ENCODE measurements around the gene LY6G6F. TPM values are rescaled to one million over a fixed set of nuclear protein-coding genes. Genes with fewer than 3 reads are reported as not detected.

The LY6G6F gene
- total and polyA plus RNA-seq, 2 of the 13 experiments (the other 11 are each of a cell fraction or from before 2014, with no cell fraction given), result not detected

DNA sequence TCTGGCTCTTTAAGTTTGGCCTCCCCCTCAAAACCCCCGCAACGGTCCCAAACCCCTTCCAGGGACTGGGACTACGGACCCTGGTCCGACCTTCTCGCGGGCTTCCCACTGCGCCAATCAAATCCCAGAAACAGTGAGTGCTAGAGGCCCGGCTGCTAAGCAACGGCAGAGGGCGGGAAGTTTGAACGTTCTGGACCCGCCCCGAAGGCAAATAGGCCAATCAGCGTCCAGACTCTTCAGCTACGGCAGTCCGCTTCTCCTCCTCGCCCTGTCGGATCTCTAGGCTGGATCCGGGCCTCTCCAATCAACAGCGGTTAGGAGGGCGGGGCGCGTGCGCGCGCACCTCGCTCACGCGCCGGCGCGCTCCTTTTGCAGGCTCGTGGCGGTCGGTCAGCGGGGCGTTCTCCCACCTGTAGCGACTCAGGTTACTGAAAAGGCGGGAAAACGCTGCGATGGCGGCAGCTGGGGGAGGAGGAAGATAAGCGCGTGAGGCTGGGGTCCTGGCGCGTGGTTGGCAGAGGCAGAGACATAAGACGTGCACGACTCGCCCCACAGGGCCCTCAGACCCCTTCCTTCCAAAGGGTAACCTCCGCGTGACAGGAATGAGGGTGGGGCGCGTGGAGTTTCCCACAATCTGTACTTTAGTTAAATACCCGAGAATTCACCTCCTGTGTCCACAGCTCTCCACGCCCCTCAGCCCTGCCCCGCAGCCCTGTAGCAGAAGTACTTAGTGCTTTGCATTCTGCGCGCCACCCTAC is 33.2 kb downstream of the LY6G6F start, which contains the start of gene MSH5 (continued):
- TF ChIP-seq PRPF4 (IDR thresholded peaks at IDR 0.05; ENCODE audit: low read depth, low read length, poor library complexity, severe bottlenecking) (peak; percentile 88), ZNF709 (CRISPR knock-in tag; IDR thresholded peaks at IDR 0.05) (peak; percentile 96), NCOA1 (CRISPR knock-in tag; IDR thresholded peaks at IDR 0.05) (peak; percentile 98), KDM3A (CRISPR knock-in tag; IDR thresholded peaks at IDR 0.05; ENCODE audit: low read depth) (0 out of 2 replicates have a peak, but pooled peaks have one; percentile 61), TBP (CRISPR knock-in tag; IDR thresholded peaks at IDR 0.05) (no peak), STAG1 (CRISPR knock-in tag; IDR thresholded peaks at IDR 0.05) (no peak), ZNF687 (CRISPR knock-in tag; IDR thresholded peaks at IDR 0.05) (peak; percentile 100), ETV5 (CRISPR knock-in tag; IDR thresholded peaks at IDR 0.05; ENCODE audit: borderline replicate concordance) (no peak; the same call in none of the 2 replicates), RARG (CRISPR knock-in tag; IDR thresholded peaks at IDR 0.05; ENCODE audit: low read depth) (no peak), ZNF546 (CRISPR knock-in tag; conservative IDR thresholded peaks at IDR 0.05) (peak; percentile 94), ZC3H4 (CRISPR knock-in tag; IDR thresholded peaks at IDR 0.05; ENCODE audit: borderline replicate concordance) (no peak; the same call in 1 of the 2 replicates), ZNF772 (CRISPR knock-in tag; IDR thresholded peaks at IDR 0.05) (peak; percentile 84), TARDBP (CRISPR knock-in tag; IDR thresholded peaks at IDR 0.05) (peak; percentile 90), NFE2L2 (IDR thresholded peaks at IDR 0.05; ENCODE audit: low read length) (no peak), MAF1 (CRISPR knock-in tag; IDR thresholded peaks at IDR 0.05; ENCODE audit: borderline replicate concordance) (0 out of 2 replicates have a peak, but pooled peaks have one; percentile 73), ZNF850 (CRISPR knock-in tag; conservative IDR thresholded peaks at IDR 0.05) (peak; percentile 81; the same call in 1 of the 2 replicates), ZFP36L2 (CRISPR knock-in tag; IDR thresholded peaks at IDR 0.05) (0 out of 2 replicates have a peak, but pooled peaks have one; percentile 60), HNRNPUL1 (IDR thresholded peaks at IDR 0.05; ENCODE audit: low read depth, low read length) (peak; percentile 8; the same call in 1 of the 2 replicates), ZNF674 (CRISPR knock-in tag; IDR thresholded peaks at IDR 0.05; ENCODE audit: low read depth) (no peak), ZNF652 (CRISPR knock-in tag; IDR thresholded peaks at IDR 0.05; ENCODE audit: borderline replicate concordance, low read depth) (no peak), SAFB2 (CRISPR knock-in tag; IDR thresholded peaks at IDR 0.05; ENCODE audit: borderline replicate concordance, low read depth) (peak; percentile 95)
- TF ChIP-seq, protein P1, sequence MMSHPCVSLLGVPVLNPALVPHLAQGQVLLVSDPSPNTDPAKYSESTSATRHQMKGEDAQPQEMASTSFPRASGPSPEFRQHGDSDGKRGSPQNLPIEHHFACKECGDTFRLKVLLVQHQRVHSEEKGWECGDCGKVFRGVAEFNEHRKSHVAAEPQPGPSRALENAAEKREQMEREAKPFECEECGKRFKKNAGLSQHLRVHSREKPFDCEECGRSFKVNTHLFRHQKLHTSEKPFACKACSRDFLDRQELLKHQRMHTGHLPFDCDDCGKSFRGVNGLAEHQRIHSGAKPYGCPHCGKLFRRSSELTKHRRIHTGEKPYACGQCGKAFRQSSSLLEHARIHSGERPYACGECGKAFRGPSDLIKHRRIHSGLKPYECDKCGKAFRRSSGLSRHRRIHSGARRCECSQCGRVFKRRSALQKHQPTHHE (CRISPR knock-in tag; IDR thresholded peaks at IDR 0.05; ENCODE audit: borderline replicate concordance), result peak; percentile 90; the same call in 1 of the 2 replicates
- TF ChIP-seq, protein P2, sequence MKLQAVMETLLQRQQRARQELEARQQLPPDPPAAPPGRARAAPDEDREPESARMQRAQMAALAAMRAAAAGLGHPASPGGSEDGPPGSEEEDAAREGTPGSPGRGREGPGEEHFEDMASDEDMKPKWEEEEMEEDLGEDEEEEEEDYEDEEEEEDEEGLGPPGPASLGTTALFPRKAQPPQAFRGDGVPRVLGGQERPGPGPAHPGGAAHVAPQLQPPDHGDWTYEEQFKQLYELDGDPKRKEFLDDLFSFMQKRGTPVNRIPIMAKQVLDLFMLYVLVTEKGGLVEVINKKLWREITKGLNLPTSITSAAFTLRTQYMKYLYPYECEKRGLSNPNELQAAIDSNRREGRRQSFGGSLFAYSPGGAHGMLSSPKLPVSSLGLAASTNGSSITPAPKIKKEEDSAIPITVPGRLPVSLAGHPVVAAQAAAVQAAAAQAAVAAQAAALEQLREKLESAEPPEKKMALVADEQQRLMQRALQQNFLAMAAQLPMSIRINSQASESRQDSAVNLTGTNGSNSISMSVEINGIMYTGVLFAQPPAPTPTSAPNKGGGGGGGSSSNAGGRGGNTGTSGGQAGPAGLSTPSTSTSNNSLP (IDR thresholded peaks at IDR 0.05; ENCODE audit: low read depth, low read length), result peak; percentile 19; the same call in 1 of the 2 replicates
